ENCODE data around the gene TACC2.

TACC2 gene

DNA sequence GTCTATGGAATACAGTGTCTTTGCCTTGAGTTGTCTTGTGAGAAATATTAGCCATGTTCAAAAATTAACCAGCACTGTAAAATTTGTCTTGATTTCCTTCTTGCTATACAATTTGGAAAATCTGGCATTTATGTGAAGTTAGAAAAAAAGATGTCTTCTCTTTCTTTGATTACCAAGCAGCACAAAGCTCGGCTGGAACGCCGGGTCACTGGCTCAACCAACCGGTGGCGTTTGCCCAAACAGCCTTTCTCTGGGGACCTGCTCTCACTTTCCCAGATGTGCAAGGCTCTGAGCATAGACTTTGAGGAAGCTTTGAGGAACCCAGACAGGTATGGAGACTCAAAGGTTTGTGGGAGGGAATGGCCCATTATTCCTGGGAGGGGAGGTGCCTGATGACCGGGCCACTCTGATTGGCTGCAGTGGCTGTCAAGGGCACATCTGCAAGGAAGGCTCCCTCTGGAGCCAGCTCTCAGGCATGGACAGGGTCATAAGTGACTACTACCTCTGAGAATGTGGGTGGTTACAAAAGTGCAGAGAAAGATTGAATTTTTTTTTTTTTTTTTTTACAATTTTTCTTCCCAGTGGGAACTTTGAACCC, 287.7 kb downstream of the TACC2 start:
- no peak overlapping the region for H3K4me3 Mint-ChIP-seq
- peaks cover 0 to 2% of the 10 kb centered on the region in 2 donors for H3K4me1 Mint-ChIP-seq
- no peaks in the 10 kb centered on the region for H3K36me3 Mint-ChIP-seq
- no peak for ATAC-seq (replicated peaks)
- no peak for DNase-seq
- peaks cover 26 to 30% of the 10 kb centered on the region in 2 donors for H3K27me3 Mint-ChIP-seq
- peaks cover 0 to 2% of the 10 kb centered on the region in 2 donors for H3K9me3 Mint-ChIP-seq
- H3K27ac Mint-ChIP-seq = no peak overlapping the region

DNA sequence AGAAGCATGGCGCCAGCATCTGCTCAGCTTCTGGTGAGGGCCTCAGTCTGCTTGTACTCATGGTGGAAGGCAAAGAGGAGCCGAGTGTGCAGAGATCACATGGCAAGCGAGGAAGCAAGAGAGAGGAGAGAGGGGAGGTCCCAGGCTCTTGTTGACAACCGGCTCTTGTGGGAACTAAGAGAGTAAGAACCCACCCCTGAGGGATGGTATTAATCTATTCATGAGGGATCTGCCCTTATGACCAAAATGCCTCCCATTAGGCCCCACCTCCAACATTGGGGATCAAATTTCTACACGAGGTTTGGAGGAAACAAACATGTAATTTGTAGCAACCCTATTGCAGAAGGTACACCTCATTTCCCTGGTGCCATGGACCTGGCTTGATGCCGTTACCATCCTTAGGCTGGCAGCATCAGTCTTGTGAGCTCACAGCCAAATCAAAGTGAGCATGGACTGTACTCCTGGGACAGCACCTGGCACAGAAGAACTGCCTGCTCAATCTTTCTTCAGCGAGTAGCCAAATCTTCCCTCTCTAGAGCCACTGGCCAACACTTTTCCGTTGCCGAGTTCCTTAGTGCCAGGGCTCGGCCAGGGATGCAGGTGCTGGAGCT, 288.7 kb downstream of the TACC2 start:
- Mint-ChIP-seq H3K9me3 (peaks cover 0 to 2% of the 10 kb centered on the region in 2 donors), H3K27ac (no peak overlapping the region), H3K4me1 (peaks cover 0 to 2% of the 10 kb centered on the region in 2 donors), H3K4me3 (no peak overlapping the region), H3K27me3 (peaks cover 34 to 38% of the 10 kb centered on the region in 2 donors), H3K36me3 (no peaks in the 10 kb centered on the region)
- no peak for DNase-seq
- ATAC-seq (replicated peaks) = no peak

DNA sequence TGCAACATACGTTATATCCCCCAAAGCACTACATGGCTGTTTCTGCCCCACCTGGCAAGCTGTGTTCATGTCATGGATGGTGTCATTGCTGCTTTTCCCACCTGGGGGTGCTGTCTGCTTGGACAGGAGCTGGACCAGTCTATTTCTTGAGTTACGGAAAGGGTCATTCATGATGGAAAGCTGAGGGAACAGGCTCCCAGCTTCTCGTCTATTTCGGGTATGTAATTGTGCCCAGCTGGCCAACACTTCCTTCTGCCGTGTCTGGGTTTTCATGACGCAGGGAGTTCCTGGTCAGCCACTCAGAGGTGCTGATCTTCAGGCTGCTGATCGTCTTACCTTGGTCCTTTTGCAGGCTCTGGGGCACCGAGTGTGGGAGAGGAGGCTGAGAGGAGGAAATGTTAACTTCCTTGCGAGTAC, 290.8 kb downstream of the TACC2 start:
- Mint-ChIP-seq H3K27me3 (peaks cover 36 to 40% of the 10 kb centered on the region in 2 donors), H3K4me1 (peaks cover 0 to 2% of the 10 kb centered on the region in 2 donors), H3K36me3 (no peaks in the 10 kb centered on the region), H3K27ac (no peak overlapping the region), H3K4me3 (no peak overlapping the region), H3K9me3 (peaks cover 0 to 2% of the 10 kb centered on the region in 2 donors)
- DNase-seq (no peak), ATAC-seq (replicated peaks) (peak; percentile 33 to 55)

DNA sequence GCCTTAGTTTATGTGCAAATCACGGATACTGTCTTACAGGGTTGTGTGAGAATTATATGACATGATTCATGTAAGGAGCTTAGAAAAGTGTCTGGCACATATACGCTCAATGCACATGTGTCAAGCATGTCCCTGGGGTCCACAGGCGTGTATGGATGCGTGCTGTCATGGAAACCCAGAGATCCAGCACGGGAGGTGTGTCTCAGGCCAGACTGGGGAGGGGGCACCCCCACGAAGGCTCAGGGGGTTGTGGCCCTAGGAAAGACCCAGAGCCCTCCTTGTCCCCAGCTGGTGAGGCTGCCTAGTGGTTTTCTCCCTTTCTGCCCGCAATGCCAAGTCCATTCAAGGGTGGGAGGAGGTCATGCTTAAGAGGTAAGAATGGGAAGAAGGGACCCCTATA, 291.2 kb downstream of the TACC2 start:
- H3K27ac Mint-ChIP-seq = no peak overlapping the region
- H3K4me1 Mint-ChIP-seq = peaks cover 0 to 2% of the 10 kb centered on the region in 2 donors
- no peak for DNase-seq
- no peaks in the 10 kb centered on the region for H3K36me3 Mint-ChIP-seq
- H3K27me3 Mint-ChIP-seq = peaks cover 36 to 44% of the 10 kb centered on the region in 2 donors
- no peak overlapping the region for H3K4me3 Mint-ChIP-seq
- no peak for ATAC-seq (replicated peaks)
- peaks cover 0 to 2% of the 10 kb centered on the region in 2 donors for H3K9me3 Mint-ChIP-seq

DNA sequence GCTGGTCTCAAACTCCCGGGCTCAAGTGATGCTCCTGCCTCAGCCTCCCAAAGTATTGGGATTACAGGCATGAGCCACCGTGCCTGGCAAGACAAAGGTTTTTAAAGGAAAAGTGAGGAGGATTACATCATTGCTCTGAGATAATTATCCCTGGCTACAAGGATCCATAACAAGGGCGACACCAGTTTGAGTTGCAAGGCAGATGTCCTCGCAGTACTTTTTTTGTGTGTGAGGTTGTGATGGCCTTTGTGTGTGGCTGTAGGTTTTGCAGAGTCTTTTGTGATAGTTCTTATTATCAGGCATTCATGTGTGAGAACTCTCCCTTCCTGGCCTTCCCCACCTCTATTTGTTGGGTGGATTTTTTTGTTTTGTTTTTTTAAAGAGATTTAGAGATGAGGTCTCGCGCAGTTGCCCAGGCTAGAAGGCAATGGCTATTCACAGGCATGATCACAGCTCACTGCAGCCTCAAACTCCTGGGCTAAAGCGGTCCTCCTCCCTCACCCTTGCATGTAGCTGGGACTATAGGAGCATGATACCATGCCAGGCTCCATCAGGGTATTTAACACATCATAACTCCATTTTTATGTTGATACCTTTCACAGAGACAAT, 292.2 kb downstream of the TACC2 start:
- Mint-ChIP-seq H3K4me3 (no peak overlapping the region), H3K36me3 (no peaks in the 10 kb centered on the region), H3K27ac (no peak overlapping the region), H3K4me1 (peaks cover 0 to 2% of the 10 kb centered on the region in 2 donors), H3K27me3 (peaks cover 36 to 41% of the 10 kb centered on the region in 2 donors), H3K9me3 (peaks cover 0 to 2% of the 10 kb centered on the region in 2 donors)
- DNase-seq (no peak), ATAC-seq (replicated peaks) (no peak)

DNA sequence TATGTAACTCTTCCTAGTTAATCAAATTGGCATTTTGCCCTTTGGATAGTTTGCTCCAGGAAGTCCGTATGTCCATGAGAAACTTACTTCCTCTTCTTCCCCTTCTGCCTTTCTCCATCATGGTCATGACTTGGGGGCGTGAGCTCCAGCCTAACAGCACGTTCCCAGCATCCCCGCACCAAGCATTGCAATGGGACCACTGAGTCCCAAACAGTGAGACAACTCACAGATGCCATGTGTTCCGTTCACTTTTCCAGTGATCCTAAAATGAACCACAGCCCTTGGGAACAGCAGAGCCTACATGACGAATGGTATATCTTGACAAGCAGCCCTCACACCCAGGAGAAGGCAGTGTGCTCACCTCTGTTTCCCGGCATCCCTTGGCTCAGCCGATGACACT, 292.8 kb downstream of the TACC2 start:
- H3K4me3 Mint-ChIP-seq = no peak overlapping the region
- H3K4me1 Mint-ChIP-seq = peaks cover 0 to 2% of the 10 kb centered on the region in 2 donors
- H3K9me3 Mint-ChIP-seq = peaks cover 0 to 2% of the 10 kb centered on the region in 2 donors
- peaks cover 36 to 44% of the 10 kb centered on the region in 2 donors for H3K27me3 Mint-ChIP-seq
- ATAC-seq (replicated peaks) (no peak), DNase-seq (no peak)
- no peak overlapping the region for H3K27ac Mint-ChIP-seq
- no peaks in the 10 kb centered on the region for H3K36me3 Mint-ChIP-seq

DNA sequence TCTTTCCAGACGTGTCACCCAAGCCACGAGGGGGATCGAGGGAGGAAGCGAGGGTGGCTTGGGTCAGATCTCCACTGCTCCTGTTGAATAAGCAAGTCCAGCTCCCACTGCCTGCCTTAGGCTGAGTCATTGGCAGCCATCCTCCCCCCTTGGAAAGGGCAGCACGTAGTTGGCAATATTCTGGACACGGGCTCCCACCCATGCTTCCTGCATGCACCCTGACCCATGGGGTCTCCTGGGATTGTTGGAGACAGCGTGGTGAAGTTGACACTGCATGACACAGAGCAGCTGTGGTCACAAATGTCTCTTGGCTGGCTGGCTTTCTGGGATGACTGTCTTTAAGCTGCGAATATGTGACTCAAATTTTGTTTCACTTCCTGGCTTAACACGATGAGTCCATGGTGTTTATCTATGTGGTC, 293.3 kb downstream of the TACC2 start:
- peaks cover 38 to 45% of the 10 kb centered on the region in 2 donors for H3K27me3 Mint-ChIP-seq
- H3K36me3 Mint-ChIP-seq = no peaks in the 10 kb centered on the region
- H3K27ac Mint-ChIP-seq = no peak overlapping the region
- ATAC-seq (replicated peaks) (peak in 1 of 2 donors; percentile 27), DNase-seq (no peak)
- peaks cover 0 to 2% of the 10 kb centered on the region in 2 donors for H3K4me1 Mint-ChIP-seq
- peaks cover 0 to 2% of the 10 kb centered on the region in 2 donors for H3K9me3 Mint-ChIP-seq
- no peak overlapping the region for H3K4me3 Mint-ChIP-seq

DNA sequence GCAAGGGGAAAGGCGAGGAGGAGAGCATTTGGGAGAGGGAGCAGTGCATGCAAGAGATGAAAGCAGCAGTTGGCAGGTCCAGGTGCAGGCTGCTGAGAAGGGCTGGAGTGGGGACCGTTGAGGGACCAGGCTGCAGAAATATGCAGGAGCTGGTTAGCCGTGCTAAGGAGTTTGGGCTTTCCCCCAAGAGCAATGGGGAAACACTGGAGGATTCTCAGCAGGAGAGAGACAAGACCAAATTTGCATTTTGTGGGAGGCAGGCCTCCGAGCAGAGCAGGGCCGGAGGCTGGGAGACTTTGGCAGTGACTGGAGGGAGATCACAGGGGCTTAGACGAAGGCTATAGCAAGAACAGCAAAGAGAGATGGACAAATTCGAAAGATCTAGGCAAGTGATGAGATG, 293.9 kb downstream of the TACC2 start:
- Mint-ChIP-seq H3K4me3 (no peak overlapping the region), H3K4me1 (peaks cover 0 to 2% of the 10 kb centered on the region in 2 donors), H3K27me3 (peaks cover 45% of the 10 kb centered on the region in 2 donors), H3K27ac (no peak overlapping the region), H3K9me3 (no peaks in the 10 kb centered on the region), H3K36me3 (no peaks in the 10 kb centered on the region)
- DNase-seq (no peak), ATAC-seq (replicated peaks) (no peak)

DNA sequence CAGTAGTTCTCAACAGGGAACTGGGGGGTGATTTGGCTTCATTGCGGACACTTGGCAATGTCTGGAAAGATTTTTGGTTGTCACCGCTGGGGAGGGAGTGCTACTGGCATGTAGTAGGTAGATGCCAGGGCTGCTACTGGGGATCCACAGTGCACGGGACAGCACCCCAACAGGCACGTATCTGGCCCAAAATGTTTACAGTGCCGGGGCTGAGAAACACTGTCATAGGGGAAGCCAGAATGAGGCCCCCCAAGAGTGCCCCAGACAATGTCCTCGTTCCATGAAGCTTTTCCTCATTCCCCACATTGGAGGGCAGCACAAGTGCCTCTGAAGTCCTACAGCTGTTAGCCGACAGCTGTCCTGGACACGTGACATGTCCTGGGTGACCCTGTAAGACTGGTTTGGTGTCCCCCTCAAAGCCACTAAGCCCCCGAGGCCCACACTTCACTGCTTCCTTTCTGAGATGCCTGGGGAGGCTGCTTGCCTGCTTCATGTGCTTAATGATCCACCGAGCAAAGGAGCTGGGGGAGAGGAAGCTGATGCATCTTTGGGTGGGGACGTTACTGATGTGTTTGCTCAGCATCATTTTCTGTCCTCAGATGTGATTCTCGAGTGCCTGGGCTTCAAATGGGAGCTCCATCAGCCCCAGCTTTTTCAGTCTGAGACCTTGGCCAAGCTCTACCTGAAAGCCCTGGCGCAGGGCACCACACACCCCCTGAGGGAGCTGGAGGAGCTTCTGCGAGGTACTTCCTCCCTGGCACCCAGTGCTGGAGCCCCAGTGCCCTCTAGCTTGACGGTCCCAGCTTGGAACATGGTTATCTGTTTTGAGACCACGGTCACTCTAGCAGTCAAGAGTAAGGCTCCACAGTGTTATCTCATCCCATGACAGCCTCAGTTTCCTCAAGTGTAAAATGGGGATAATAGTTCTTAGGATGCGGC, 296.8 kb downstream of the TACC2 start:
- H3K4me1 Mint-ChIP-seq = no peaks in the 10 kb centered on the region
- no peaks in the 10 kb centered on the region for H3K9me3 Mint-ChIP-seq
- no peak overlapping the region for H3K4me3 Mint-ChIP-seq
- DNase-seq (no peak), ATAC-seq (replicated peaks) (no peak)
- H3K27me3 Mint-ChIP-seq = peaks cover 38 to 52% of the 10 kb centered on the region in 2 donors
- H3K27ac Mint-ChIP-seq = no peak overlapping the region
- H3K36me3 Mint-ChIP-seq = no peaks in the 10 kb centered on the region

DNA sequence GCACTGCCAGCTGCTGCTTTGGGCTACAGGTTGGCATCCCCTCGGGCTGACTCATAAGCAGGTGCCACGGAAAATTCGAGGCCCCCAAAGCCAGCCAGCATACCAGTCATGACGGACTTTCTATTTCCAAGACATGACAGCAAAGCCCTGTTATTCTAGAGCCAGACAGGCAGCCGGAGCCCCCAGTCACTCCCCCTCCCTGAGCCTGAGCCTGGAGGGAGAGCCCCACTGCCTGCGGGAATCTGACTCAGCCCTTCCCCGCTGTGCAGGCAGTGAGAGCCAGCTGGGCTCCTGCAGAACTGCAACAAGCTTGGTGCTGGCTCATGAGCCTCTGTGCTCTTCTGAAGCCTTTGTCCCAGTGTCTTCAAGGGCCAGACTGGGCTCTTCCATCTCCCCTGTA, 297.9 kb downstream of the TACC2 start:
- no peaks in the 10 kb centered on the region for H3K36me3 Mint-ChIP-seq
- H3K9me3 Mint-ChIP-seq = no peaks in the 10 kb centered on the region
- ATAC-seq (replicated peaks) (no peak), DNase-seq (no peak)
- no peak overlapping the region for H3K4me3 Mint-ChIP-seq
- H3K4me1 Mint-ChIP-seq = no peaks in the 10 kb centered on the region
- H3K27ac Mint-ChIP-seq = no peak overlapping the region
- H3K27me3 Mint-ChIP-seq = peaks cover 29 to 47% of the 10 kb centered on the region in 2 donors

DNA sequence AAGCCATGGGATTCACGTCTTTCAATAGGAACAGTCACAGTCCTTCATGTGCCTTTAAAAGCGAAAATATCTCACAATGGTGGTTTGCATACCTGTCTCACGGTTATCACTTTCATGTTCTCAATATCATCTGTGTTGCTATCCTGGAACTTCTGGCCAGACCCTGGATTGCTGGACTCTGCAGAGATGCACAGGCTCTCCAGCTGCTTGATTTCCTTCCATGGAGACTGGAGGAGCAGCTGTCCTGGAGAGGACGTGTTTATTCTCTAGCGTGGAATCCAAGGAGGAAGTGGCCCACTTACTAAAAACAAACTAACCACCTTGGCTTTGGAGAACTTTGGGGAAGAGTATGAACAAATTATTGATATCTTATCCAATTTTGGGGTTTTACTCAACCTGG, 298.6 kb downstream of the TACC2 start:
- ATAC-seq (replicated peaks) = no peak
- no peak for DNase-seq
- peaks cover 23 to 41% of the 10 kb centered on the region in 2 donors for H3K27me3 Mint-ChIP-seq
- no peaks in the 10 kb centered on the region for H3K4me1 Mint-ChIP-seq
- H3K4me3 Mint-ChIP-seq = no peak overlapping the region
- H3K27ac Mint-ChIP-seq = no peak overlapping the region
- H3K9me3 Mint-ChIP-seq = no peaks in the 10 kb centered on the region
- no peaks in the 10 kb centered on the region for H3K36me3 Mint-ChIP-seq

DNA sequence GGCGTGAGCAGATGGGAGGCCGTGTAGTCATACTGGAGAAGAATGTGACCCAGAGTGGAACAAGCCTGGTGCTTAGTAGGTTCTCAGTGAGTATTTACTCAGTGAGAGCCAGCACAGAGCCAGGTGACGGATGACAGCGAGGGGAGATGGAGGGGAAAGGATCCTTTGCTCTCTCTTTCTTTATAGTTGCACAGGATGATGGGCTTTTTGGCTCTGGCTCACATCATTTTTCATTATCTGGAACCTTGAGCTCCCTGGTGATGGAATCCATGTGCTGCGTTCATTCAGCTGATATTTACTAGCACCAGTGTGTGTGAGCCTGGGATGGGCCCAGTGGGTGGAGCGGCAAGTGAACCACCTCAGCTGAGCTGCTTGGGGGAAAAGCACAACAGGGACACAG, 299.3 kb downstream of the TACC2 start:
- no peak overlapping the region for H3K27ac Mint-ChIP-seq
- peaks cover 23 to 40% of the 10 kb centered on the region in 2 donors for H3K27me3 Mint-ChIP-seq
- no peak for DNase-seq
- no peak overlapping the region for H3K4me3 Mint-ChIP-seq
- H3K9me3 Mint-ChIP-seq = no peaks in the 10 kb centered on the region
- H3K36me3 Mint-ChIP-seq = no peaks in the 10 kb centered on the region
- peaks cover 4 to 5% of the 10 kb centered on the region in 2 donors for H3K4me1 Mint-ChIP-seq
- ATAC-seq (replicated peaks) = no peak

DNA sequence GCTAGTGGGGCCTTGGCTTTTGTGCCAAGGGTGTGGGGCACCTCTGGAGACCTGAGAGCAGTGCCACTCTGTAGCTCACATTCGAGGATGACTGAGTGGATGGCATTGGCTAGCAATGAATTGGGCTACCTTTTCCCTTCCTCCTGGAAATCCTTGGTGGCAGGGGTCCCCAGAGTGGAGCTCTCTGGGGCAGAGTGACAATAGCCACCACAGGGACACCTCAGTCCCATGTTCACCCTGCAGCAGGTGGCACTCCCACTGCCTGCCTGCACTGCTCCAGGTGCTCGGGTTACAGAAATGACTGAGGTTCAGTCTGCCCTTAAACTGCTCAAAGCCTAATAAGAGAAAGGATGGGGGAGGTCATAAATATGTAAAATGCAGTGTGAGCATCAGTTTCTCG, 300.0 kb downstream of the TACC2 start:
- Mint-ChIP-seq H3K4me1 (peaks cover 5 to 8% of the 10 kb centered on the region in 2 donors), H3K36me3 (no peaks in the 10 kb centered on the region), H3K9me3 (no peaks in the 10 kb centered on the region), H3K4me3 (no peak overlapping the region), H3K27ac (no peak overlapping the region), H3K27me3 (peaks cover 25 to 41% of the 10 kb centered on the region in 2 donors)
- DNase-seq = no peak
- ATAC-seq (replicated peaks) = no peak

DNA sequence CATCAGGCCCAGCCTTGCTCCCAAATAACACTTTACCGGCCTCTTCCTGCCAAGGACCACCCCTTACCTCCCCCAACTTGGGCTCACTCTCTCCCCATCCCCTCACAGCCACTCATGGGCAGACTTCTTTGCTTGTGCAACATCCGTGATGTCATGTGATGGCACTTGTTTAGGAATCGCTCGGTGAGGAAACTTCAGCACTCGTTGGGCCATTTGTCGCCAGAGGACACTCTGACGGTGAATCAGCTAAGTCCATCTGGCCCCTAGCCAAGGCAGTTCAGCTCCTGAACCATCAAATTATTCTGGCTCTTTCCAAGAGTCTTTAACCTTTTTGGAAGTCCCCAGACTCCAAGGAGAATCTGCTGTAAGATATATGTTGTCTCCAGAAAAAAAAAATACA, 301.4 kb downstream of the TACC2 start:
- ATAC-seq (replicated peaks) (no peak), DNase-seq (no peak)
- Mint-ChIP-seq H3K4me1 (peaks cover 5 to 8% of the 10 kb centered on the region in 2 donors), H3K9me3 (no peaks in the 10 kb centered on the region), H3K36me3 (no peaks in the 10 kb centered on the region), H3K27ac (no peak overlapping the region), H3K27me3 (peaks cover 26 to 48% of the 10 kb centered on the region in 2 donors), H3K4me3 (no peak overlapping the region)

Data from stimulated activated naive B cell treated with anti-CD40 and anti-IgM and Interleukin-4, amounts not matched to agents 10 μg/mL and 1 μg/mL and 100 μg/mL, for 72 hours (primary cell).